Measurements from ENCODE around the gene SULT1B1. TPM values are rescaled to one million over a fixed set of nuclear protein-coding genes. Genes with fewer than 3 reads are reported as not detected.

Gene SULT1B1
- total RNA-seq, 1 donor from 2014 or later, result not detected

DNA sequence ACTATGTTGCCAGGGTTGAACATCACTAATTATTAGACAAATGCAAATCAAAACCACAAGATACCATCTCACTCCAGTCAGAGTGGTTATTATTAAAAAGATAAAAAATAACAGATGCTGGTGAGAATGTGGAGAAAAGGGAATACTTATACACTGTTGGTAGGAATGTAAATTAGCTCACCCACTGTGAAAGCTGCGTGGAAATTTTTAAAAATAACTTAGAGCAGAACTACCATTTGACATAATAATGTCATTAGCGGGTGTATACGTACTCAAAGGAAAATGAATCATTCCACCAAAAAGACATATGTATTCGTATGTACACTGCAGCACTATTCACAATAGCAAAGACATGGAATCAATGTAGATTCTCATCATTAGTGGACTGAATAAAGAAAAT lies 58.7 kb downstream of the SULT1B1 start:
- DNase-seq (ENCODE audit: low spot score), result no peak
- Mint-ChIP-seq H3K36me3 (ENCODE audit: low read depth, unreplicated experiment) (no peaks in the 10 kb centered on the region), H3K27ac (ENCODE audit: unreplicated experiment) (no peak overlapping the region), H3K9me3 (ENCODE audit: unreplicated experiment) (no peaks in the 10 kb centered on the region), H3K4me1 (ENCODE audit: unreplicated experiment) (no peaks in the 10 kb centered on the region), H3K4me3 (ENCODE audit: unreplicated experiment) (no peak overlapping the region), H3K27me3 (ENCODE audit: unreplicated experiment) (no peaks in the 10 kb centered on the region)
- no peak for TF ChIP-seq CTCF (IDR thresholded peaks at IDR 0.05; ENCODE audit: unreplicated experiment)

- no peaks in the 10 kb centered on the region for H3K27me3 Mint-ChIP-seq (ENCODE audit: unreplicated experiment)
- no peaks in the 10 kb centered on the region for H3K9me3 Mint-ChIP-seq (ENCODE audit: unreplicated experiment)
- DNase-seq (ENCODE audit: low spot score), result no peak
- TF ChIP-seq CTCF (IDR thresholded peaks at IDR 0.05; ENCODE audit: unreplicated experiment), result no peak
- H3K4me1 Mint-ChIP-seq (ENCODE audit: unreplicated experiment), result no peaks in the 10 kb centered on the region
- H3K27ac Mint-ChIP-seq (ENCODE audit: unreplicated experiment), result no peak overlapping the region
- no peak overlapping the region for H3K4me3 Mint-ChIP-seq (ENCODE audit: unreplicated experiment)
- H3K36me3 Mint-ChIP-seq (ENCODE audit: low read depth, unreplicated experiment), result no peaks in the 10 kb centered on the region
These were observed 62.7 kb downstream of the SULT1B1 start for GRCh38 chr4:69697536-69698242.

DNA sequence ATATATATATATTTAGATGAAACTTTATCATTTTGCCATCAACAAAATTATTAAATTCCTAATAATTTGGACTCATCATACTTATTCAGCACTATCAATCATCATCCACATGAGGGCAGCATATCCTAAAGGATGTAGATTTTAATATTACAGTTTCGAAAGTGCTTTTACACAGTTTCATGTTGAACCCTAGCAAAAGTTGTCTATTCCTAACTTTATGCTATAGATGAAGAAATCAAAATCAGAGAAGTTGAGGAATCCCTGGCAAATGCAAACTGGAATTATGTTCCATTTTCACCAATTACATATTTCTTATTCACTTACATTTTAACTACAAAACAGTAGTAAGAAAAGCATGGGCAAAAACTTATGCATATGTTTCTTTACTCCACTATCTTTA lies 70.8 kb downstream of the SULT1B1 start:
- Mint-ChIP-seq H3K27me3 (ENCODE audit: unreplicated experiment) (no peaks in the 10 kb centered on the region), H3K9me3 (ENCODE audit: unreplicated experiment) (no peaks in the 10 kb centered on the region), H3K27ac (ENCODE audit: unreplicated experiment) (no peak overlapping the region), H3K4me3 (ENCODE audit: unreplicated experiment) (no peak overlapping the region), H3K4me1 (ENCODE audit: unreplicated experiment) (no peaks in the 10 kb centered on the region), H3K36me3 (ENCODE audit: low read depth, unreplicated experiment) (no peaks in the 10 kb centered on the region)
- peak; percentile 73 for TF ChIP-seq CTCF (IDR thresholded peaks at IDR 0.05; ENCODE audit: unreplicated experiment)
- DNase-seq (ENCODE audit: low spot score), result no peak

DNA sequence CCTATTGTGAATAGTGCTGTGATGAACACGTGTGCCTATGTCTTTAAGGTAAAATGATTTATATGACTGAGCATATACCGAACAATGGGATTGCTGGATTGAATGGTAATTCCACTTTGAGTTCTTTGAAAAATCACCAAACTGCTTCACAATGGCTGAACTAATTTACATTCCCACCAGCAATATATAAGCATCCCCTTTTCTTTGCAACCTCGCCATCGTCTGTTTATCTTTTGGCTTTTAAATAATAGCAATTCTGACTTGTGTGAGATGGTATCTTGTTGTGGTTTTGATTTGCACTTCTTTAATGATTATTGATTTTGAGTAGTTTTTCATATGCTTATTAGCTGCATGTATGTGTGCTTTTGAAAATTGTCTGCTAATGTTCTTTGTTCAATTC lies 75.6 kb downstream of the SULT1B1 start:
- no peaks in the 10 kb centered on the region for H3K4me1 Mint-ChIP-seq (ENCODE audit: unreplicated experiment)
- no peak overlapping the region for H3K4me3 Mint-ChIP-seq (ENCODE audit: unreplicated experiment)
- H3K27me3 Mint-ChIP-seq (ENCODE audit: unreplicated experiment), result no peaks in the 10 kb centered on the region
- no peak for TF ChIP-seq CTCF (IDR thresholded peaks at IDR 0.05; ENCODE audit: unreplicated experiment)
- DNase-seq (ENCODE audit: low spot score), result no peak
- no peaks in the 10 kb centered on the region for H3K9me3 Mint-ChIP-seq (ENCODE audit: unreplicated experiment)
- no peak overlapping the region for H3K27ac Mint-ChIP-seq (ENCODE audit: unreplicated experiment)
- no peaks in the 10 kb centered on the region for H3K36me3 Mint-ChIP-seq (ENCODE audit: low read depth, unreplicated experiment)

Other genes with a start within 250 kb of the SULT1B1 start
- not detected for gene UGT2A2, start 121.0 kb downstream of the SULT1B1 start, total RNA-seq (ENCODE audit: unreplicated experiment)
- not detected for gene UGT2A1, start 107.4 kb downstream of the SULT1B1 start, total RNA-seq (ENCODE audit: unreplicated experiment)
- gene SULT1E1, start 99.5 kb upstream of the SULT1B1 start, total RNA-seq (ENCODE audit: unreplicated experiment), result not detected
- gene CSN1S1, start 170.4 kb upstream of the SULT1B1 start, total RNA-seq (ENCODE audit: unreplicated experiment), result not detected
- not detected for gene CSN2, start 205.1 kb upstream of the SULT1B1 start, total RNA-seq (ENCODE audit: unreplicated experiment)
- not detected for gene STATH, start 235.3 kb upstream of the SULT1B1 start, total RNA-seq (ENCODE audit: unreplicated experiment)

All from endothelial cell (in vitro differentiated cells).